Neural cell (in vitro differentiated cells): ENCODE results near the gene CYP3A5.
"Not testable (repeated sequence)": the region's sequence is repeated elsewhere in the genome, so short reads cannot be mapped to it uniquely, and the experiment has no call there.

Experiments
- CTCF ChIP-seq: fragments of 450-650 bp; IDR thresholded peaks from 2 replicates; pipeline ENCODE4 v1.5.1; 2014; ENCODE audit warnings: antibody characterized with exemption, mild to moderate bottlenecking, moderate library complexity; ENCODE audit not compliant: poor library complexity, severe bottlenecking
- EP300 ChIP-seq: fragments of 450-650 bp; conservative IDR thresholded peaks from 2 replicates; pipeline ENCODE4 v1.6.1; 2014; ENCODE audit warnings: antibody characterized with exemption, mild to moderate bottlenecking, moderate library complexity; ENCODE audit not compliant: poor library complexity, severe bottlenecking
- EZH2 ChIP-seq: fragments of 200-600, 300-800 bp; shearing (Covaris generic), sonication (generic); IDR thresholded peaks from 2 replicates; pipeline ENCODE4 v1.6.1; 2014; ENCODE audit warnings: antibody characterized with exemption, low read length, borderline replicate concordance, mild to moderate bottlenecking; ENCODE audit not compliant: insufficient read depth, poor library complexity, severe bottlenecking
- MXI1 ChIP-seq: fragments of 450-650 bp; conservative IDR thresholded peaks from 2 replicates; pipeline ENCODE4 v1.6.1; 2014; ENCODE audit warnings: antibody characterized with exemption, mild to moderate bottlenecking; ENCODE audit not compliant: poor library complexity, severe bottlenecking
- POLR2AphosphoS5 ChIP-seq: IDR thresholded peaks from 2 replicates; pipeline ENCODE4 v1.6.1; 2012
- RAD21 ChIP-seq: fragments of 450-650 bp; conservative IDR thresholded peaks from 2 replicates; pipeline ENCODE4 v1.6.1; 2014; ENCODE audit warnings: antibody characterized with exemption, mild to moderate bottlenecking, moderate library complexity
- REST ChIP-seq: IDR thresholded peaks from 2 replicates; pipeline ENCODE4 v1.6.1; 2012; ENCODE audit warnings: borderline replicate concordance
- TAF1 ChIP-seq: IDR thresholded peaks from 2 replicates; pipeline ENCODE4 v1.6.1; 2012; ENCODE audit warnings: low read depth

GRCh38 chr7:99690918-99691317 lies 11.1 kb upstream of the CYP3A5 start:
- TF ChIP-seq POLR2AphosphoS5, EZH2, CTCF, TAF1, EP300, MXI1, REST, RAD21: not testable (repeated sequence)
